ENCODE results near the gene CCDC88A.
"Not testable (repeated sequence)": the region's sequence is repeated elsewhere in the genome, so short reads cannot be mapped to it uniquely, and the experiment has no call there.

Gene CCDC88A

DNA sequence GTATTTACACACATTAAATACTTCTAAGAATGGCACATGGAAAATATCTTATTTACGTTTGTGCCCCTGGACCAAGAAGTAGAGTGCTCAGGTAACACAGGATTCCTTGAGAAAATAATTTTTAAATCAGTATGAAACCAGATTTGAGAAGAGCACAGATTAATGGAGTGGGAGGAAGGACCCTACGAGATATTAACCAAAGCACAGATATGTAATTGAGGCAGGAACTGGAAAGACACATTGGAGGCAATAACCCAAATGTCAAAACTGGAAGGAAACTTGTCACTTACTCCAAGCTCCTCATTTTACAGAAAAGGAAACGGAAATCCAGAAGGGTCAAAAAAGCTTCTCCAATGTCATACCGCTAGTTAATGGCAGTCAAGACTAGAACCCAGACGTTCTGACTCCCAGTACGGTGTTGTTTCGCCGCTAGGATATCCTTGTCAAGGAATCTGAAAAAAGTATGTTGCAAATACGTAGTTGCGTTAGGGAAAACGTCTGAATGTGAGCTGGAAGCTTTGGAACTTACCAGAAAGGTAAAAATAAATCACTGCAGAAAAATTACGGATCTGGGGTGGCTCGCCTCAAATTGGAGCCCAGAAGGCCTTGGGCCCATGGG is 151.3 kb downstream of the CCDC88A start:
- no peak for DNase-seq (ENCODE audit: low spot score)
- TF ChIP-seq, protein P1, sequence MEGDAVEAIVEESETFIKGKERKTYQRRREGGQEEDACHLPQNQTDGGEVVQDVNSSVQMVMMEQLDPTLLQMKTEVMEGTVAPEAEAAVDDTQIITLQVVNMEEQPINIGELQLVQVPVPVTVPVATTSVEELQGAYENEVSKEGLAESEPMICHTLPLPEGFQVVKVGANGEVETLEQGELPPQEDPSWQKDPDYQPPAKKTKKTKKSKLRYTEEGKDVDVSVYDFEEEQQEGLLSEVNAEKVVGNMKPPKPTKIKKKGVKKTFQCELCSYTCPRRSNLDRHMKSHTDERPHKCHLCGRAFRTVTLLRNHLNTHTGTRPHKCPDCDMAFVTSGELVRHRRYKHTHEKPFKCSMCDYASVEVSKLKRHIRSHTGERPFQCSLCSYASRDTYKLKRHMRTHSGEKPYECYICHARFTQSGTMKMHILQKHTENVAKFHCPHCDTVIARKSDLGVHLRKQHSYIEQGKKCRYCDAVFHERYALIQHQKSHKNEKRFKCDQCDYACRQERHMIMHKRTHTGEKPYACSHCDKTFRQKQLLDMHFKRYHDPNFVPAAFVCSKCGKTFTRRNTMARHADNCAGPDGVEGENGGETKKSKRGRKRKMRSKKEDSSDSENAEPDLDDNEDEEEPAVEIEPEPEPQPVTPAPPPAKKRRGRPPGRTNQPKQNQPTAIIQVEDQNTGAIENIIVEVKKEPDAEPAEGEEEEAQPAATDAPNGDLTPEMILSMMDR (IDR thresholded peaks at IDR 0.05; ENCODE audit: extremely low read depth, missing control alignments): no peak

DNA sequence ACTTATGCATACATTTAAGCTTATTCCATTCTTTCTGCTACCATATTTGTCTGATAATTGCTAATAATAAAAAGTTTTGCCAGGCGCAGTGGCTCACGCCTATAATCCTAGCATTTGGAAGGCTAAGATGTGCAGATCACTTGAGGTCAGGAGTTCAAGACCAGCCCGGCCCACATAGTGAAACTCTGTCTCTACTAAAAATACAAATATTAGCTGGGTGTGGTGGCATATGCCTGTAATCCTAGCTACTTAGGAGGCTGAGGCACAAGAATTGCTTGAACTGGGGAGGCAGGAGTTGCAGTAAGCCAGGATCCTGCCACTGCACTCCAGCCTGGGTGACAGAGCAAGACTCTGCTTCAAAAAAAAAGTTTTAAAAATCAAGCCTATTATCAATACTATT is 160.1 kb downstream of the CCDC88A start:
- not testable (repeated sequence) for DNase-seq (ENCODE audit: low spot score)

DNA sequence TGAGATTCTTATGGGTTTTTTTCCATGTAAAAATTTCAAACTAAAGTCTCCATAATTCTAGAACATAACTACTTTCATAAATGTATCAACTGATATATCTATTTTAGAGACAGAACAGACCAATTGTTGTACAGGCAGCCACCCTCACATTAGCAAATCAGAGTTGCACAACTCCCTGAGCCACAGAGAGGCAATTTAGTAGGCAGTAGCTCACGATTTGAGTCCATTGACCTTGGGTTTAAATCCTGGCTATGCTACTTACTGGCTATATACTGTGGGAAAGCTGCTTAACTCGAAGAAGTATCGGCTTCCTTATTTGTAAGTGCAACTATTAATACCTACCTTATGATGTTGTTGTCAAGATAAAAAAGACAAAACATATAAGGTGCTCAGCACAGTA is 166.8 kb downstream of the CCDC88A start:
- DNase-seq (ENCODE audit: low spot score): no peak
- TF ChIP-seq, protein P1 (IDR thresholded peaks at IDR 0.05; ENCODE audit: extremely low read depth, missing control alignments): no peak

DNA sequence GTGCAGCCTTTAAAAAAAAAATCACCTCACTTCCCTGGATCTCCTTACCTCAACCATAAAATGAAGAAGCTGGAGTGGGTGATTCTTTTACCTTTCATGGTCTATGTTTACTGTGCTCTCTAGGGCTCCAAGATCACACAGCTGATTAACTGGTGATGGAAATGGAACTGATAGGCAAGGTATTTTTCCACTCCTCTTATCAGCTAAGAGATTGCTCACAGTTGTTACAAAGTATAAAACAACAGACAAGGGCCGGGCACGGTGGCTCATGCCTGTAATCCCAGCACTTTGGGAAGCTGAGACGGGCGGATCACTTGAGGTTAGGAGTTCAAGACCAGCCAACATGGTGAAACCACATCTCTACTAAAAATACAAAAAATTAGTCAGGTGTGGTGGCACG is 172.6 kb downstream of the CCDC88A start:
- no peak for DNase-seq (ENCODE audit: low spot score)
- TF ChIP-seq, protein P1 (IDR thresholded peaks at IDR 0.05; ENCODE audit: extremely low read depth, missing control alignments): no peak

DNA sequence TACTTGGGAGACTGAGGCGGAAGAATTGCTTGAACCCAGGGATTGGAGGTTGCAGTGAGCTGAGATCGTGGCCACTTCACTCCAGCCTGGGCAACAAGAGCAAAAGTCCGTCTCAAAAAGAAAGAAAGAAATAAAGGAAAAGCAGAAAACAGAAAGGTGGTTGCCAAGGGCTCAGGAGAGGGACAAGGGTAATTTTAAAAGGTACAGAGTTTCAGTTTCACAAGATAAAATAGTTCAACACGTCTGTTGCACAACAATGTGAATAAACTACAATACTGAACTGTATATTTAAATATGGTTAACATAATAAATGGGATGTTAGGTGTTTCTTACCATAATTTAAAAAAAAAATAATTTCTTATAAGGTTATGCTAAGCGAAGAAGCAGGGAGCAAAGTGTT is 174.2 kb downstream of the CCDC88A start:
- DNase-seq (ENCODE audit: low spot score): no peak
- TF ChIP-seq, protein P1 (IDR thresholded peaks at IDR 0.05; ENCODE audit: extremely low read depth, missing control alignments): no peak

DNA sequence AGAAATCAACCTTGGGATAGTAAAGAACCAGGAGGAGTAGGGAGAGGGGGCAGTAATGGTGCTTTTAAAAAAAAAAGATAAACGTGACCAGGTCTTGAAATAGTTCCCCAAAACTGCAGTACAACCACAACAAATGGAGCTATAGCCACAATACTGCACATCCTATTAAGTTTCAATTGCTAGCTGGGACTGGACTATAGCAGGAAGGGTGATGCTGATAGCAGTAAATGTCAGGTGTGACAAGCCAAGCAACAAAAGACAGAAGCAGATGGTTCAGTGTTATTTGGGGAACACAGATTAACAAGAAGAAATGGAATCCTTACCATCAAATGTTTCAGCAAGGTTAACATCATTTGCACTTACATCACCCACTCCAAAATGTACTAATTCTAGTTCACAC is 177.0 kb downstream of the CCDC88A start:
- DNase-seq (ENCODE audit: low spot score): no peak
- TF ChIP-seq, protein P1 (IDR thresholded peaks at IDR 0.05; ENCODE audit: extremely low read depth, missing control alignments): no peak

DNA sequence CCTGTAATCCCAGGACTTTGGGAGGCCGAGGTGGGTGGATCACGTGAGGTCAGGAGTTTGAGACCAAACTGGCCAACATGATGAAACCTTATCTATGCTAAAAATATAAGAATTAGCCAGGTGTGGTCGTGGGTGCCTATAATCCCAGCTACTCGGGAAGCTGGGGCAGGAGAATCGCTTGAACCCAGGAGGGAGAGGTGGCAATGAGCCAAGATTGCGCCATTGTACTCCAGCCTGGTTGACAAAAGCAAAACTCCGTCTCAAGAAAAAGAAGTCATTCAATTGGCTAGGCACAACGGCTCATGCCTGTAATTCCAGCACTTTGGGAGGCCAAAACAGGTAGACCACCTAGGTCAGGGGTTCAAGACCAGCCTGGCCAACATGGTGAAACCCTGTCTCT is 178.1 kb downstream of the CCDC88A start:
- not testable (repeated sequence) for DNase-seq (ENCODE audit: low spot score)

DNA sequence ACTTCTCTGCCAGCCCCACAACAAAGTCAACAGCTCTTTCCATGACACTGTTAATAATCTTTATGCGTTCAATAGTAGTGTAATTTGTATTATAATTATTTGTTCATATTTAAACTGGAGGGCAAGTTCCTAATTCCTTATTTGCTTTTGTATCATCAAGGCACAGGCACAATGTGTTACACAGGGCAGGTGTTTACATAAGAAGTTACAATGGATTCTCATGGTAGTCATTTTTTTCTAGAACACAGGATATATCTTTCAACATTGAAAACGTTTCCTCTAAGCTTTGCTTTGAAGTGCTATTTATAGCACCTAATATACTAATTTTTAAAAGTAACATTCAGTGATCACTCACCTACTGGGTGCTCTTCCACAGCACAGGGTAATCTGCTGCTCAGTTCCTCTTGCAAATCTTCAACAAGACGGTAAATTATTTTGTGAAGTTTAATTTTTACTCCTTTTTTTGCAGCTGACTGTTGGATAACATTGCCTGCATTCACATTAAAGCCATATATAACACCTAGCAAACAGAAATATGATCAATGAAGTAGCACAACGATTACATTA is 179.9 kb downstream of the CCDC88A start:
- no peak for DNase-seq (ENCODE audit: low spot score)

More for the DNA sequence above, 179.9 kb downstream of the CCDC88A start:
- TF ChIP-seq, protein P1 (IDR thresholded peaks at IDR 0.05; ENCODE audit: extremely low read depth, missing control alignments): no peak

All from GM20000 (cell line).